Measurements from ENCODE around the gene CDYL2.

GRCh38 chr16:80844395-80844794, 40.0 kb upstream of the CDYL2 start:
- TF ChIP-seq POLR2AphosphoS5 (IDR thresholded peaks at IDR 0.05; ENCODE audit: low read depth, low read length) (no peak), POLR2A (IDR thresholded peaks at IDR 0.05; ENCODE audit: low read depth, low read length) (no peak)
